ENCODE measurements around the gene GALNT7. TPM values are rescaled to one million over a fixed set of nuclear protein-coding genes. Genes with fewer than 3 reads are reported as not detected.

The GALNT7 gene
- total RNA-seq, 1 donor from 2014 or later = 36.2 TPM

GRCh38 chr4:173153445-173153844, 15.2 kb upstream of the GALNT7 start:
- no peak for TF ChIP-seq CTCF (conservative IDR thresholded peaks at IDR 0.05)
- Mint-ChIP-seq H3K36me3 (ENCODE audit: low read depth) (no peaks in the 10 kb centered on the region), H3K27me3 (ENCODE audit: low read depth) (no peaks in the 10 kb centered on the region), H3K27ac (ENCODE audit: unreplicated experiment) (no peak overlapping the region), H3K4me1 (no peaks in the 10 kb centered on the region), H3K9me3 (no peaks in the 10 kb centered on the region), H3K4me3 (no peak overlapping the region)
- no peak for DNase-seq (ENCODE audit: low read depth, low spot score)

GRCh38 chr4:173159791-173160190, 8.8 kb upstream of the GALNT7 start:
- DNase-seq (ENCODE audit: low read depth, low spot score) = no peak
- Mint-ChIP-seq H3K27ac (ENCODE audit: unreplicated experiment) (no peak overlapping the region), H3K9me3 (no peaks in the 10 kb centered on the region), H3K27me3 (ENCODE audit: low read depth) (no peaks in the 10 kb centered on the region), H3K4me1 (no peaks in the 10 kb centered on the region), H3K36me3 (ENCODE audit: low read depth) (no peaks in the 10 kb centered on the region), H3K4me3 (no peak overlapping the region)
- TF ChIP-seq CTCF (conservative IDR thresholded peaks at IDR 0.05) = no peak

- no peak for TF ChIP-seq CTCF (conservative IDR thresholded peaks at IDR 0.05)
- Mint-ChIP-seq H3K4me1 (no peaks in the 10 kb centered on the region), H3K9me3 (no peaks in the 10 kb centered on the region), H3K27me3 (ENCODE audit: low read depth) (no peaks in the 10 kb centered on the region), H3K36me3 (ENCODE audit: low read depth) (no peaks in the 10 kb centered on the region), H3K27ac (ENCODE audit: unreplicated experiment) (no peak overlapping the region), H3K4me3 (no peak overlapping the region)
- no peak for DNase-seq (ENCODE audit: low read depth, low spot score)
Observed at GRCh38 chr4:173160871-173161270, 7.7 kb upstream of the GALNT7 start.

GRCh38 chr4:173161311-173161710, 7.3 kb upstream of the GALNT7 start:
- Mint-ChIP-seq H3K36me3 (ENCODE audit: low read depth) (no peaks in the 10 kb centered on the region), H3K27me3 (ENCODE audit: low read depth) (no peaks in the 10 kb centered on the region), H3K9me3 (no peaks in the 10 kb centered on the region), H3K4me3 (no peak overlapping the region), H3K4me1 (no peaks in the 10 kb centered on the region), H3K27ac (ENCODE audit: unreplicated experiment) (no peak overlapping the region)
- no peak for TF ChIP-seq CTCF (conservative IDR thresholded peaks at IDR 0.05)
- DNase-seq (ENCODE audit: low read depth, low spot score) = no peak

- no peaks in the 10 kb centered on the region for H3K27me3 Mint-ChIP-seq (ENCODE audit: low read depth)
- no peak overlapping the region for H3K27ac Mint-ChIP-seq (ENCODE audit: unreplicated experiment)
- no peaks in the 10 kb centered on the region for H3K36me3 Mint-ChIP-seq (ENCODE audit: low read depth)
- TF ChIP-seq CTCF (conservative IDR thresholded peaks at IDR 0.05) = no peak
- no peaks in the 10 kb centered on the region for H3K9me3 Mint-ChIP-seq
- DNase-seq (ENCODE audit: low read depth, low spot score) = no peak
- peak overlapping the region; percentile 49 for H3K4me3 Mint-ChIP-seq
- H3K4me1 Mint-ChIP-seq = peaks cover 13% of the 10 kb centered on the region
Observed at GRCh38 chr4:173165706-173166105, 2.9 kb upstream of the GALNT7 start.

- DNase-seq (ENCODE audit: low read depth, low spot score) = no peak
- TF ChIP-seq CTCF (conservative IDR thresholded peaks at IDR 0.05) = no peak
- Mint-ChIP-seq H3K4me3 (peak overlapping the region; percentile 74), H3K9me3 (no peaks in the 10 kb centered on the region), H3K4me1 (peaks cover 21% of the 10 kb centered on the region), H3K27me3 (ENCODE audit: low read depth) (no peaks in the 10 kb centered on the region), H3K27ac (ENCODE audit: unreplicated experiment) (no peak overlapping the region), H3K36me3 (ENCODE audit: low read depth) (no peaks in the 10 kb centered on the region)
Observed at GRCh38 chr4:173166491-173166890, 2.1 kb upstream of the GALNT7 start.
